DLD1 (cell line): ENCODE results near the gene MUSTN1.

Source experiments
- in situ Hi-C: cut with HindIII; loops from 2 replicates; pipeline ENCODE4 v1.10.0; 2017; ENCODE audit warnings: low sequenced_read_pairs

Gene MUSTN1

GRCh38 chr3:52854013-52854412, 19.2 kb upstream of the MUSTN1 start:
- in situ Hi-C loops: no loop called here

- in situ Hi-C loops: no loop called here
Observed at GRCh38 chr3:52852419-52852818, 17.6 kb upstream of the MUSTN1 start.

DNA sequence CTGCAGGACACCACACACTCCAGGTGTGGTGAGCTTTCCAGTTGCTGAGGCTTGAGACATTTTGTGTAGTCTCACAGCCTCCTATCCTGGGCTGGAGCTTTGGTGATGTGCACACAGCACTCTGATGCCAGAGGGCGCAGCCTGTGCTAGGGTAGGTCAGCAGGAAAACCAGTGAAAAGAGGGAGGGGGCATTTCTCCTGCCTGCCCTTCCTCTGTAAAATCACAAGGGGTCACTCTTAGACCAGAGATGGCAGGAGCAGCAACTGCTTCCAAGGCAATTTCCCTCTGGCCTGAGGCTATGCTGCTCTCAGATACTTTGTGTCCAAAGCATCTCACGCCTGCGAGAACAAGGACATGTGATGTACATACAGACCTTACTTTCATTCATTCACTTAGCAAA, 16.5 kb upstream of the MUSTN1 start:
- in situ Hi-C loops: no loop called here

- in situ Hi-C loops: no loop called here
Observed at GRCh38 chr3:52849656-52850055, 14.8 kb upstream of the MUSTN1 start.

GRCh38 chr3:52848617-52849016, 13.8 kb upstream of the MUSTN1 start:
- in situ Hi-C loops: no loop called here

DNA sequence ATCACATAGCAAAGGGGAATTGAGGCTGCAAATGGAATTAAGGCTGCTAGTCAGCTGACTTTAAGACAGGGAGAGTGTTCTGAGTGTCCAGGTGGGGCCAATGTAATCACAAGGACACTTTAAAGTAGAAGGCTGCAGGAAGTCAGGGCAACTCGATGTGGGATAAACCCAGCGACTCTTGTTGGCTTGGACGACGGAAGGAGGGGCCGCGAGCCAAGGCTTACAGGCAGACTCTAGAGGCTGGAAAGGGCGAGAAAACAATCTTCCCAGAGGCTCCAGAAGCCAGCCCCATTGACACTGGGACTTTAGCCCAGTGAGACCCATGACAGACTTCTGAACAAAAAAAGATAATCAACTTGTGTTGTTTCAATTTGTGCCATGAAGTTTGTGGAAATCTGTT, 12.9 kb upstream of the MUSTN1 start:
- in situ Hi-C loops: no loop called here

- in situ Hi-C loops: no loop called here
Observed at GRCh38 chr3:52847241-52847640, 12.4 kb upstream of the MUSTN1 start.

GRCh38 chr3:52846432-52846965, 11.7 kb upstream of the MUSTN1 start:
- in situ Hi-C loops: no loop called here

DNA sequence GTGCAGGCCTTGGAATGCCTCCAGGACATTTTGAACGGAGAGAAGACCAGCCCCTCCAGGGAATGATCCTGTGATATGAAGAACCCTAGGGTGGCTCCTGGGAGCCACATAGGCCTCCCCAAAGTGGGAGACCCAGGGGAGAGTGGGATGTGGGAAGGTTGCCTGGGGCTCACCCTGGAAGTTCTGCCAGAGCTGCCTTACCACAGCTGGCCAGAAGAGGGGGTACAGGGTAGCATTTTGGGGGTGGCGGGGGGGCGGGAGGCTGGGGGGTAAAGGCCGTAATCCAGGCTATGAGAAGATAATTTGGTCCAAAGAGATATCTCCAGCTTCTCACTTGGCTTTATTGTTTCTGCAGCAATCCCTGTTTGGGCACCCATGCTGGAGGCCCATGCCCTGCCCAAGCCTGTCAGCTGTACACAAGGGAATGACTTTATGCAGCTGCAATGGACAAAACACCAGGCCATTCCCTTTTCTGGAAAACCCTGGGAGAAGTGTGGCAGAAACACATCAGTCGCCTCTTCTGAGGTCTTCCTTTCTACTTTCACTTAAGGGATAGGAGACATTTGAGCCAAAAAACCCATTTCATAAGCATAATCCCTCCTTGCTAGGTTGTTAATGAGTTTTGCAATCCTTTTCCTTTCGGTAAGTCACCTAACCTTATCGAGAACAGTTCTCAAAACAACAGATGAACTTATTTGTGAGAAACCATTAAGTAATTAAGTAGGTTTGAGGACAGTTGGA, 11.0 kb upstream of the MUSTN1 start:
- in situ Hi-C loops: no loop called here

- in situ Hi-C loops: no loop called here
Observed at GRCh38 chr3:52845157-52845556, 10.3 kb upstream of the MUSTN1 start.

GRCh38 chr3:52844290-52844975, 9.6 kb upstream of the MUSTN1 start:
- in situ Hi-C loops: no loop called here

- in situ Hi-C loops: no loop called here
Observed at GRCh38 chr3:52843881-52844280, 9.1 kb upstream of the MUSTN1 start.

GRCh38 chr3:52843108-52843865, 8.5 kb upstream of the MUSTN1 start:
- in situ Hi-C loops: no loop called here

- in situ Hi-C loops: no loop called here
Observed at GRCh38 chr3:52842424-52842823, 7.6 kb upstream of the MUSTN1 start.

GRCh38 chr3:52841981-52842340, 7.1 kb upstream of the MUSTN1 start:
- in situ Hi-C loops: no loop called here

DNA sequence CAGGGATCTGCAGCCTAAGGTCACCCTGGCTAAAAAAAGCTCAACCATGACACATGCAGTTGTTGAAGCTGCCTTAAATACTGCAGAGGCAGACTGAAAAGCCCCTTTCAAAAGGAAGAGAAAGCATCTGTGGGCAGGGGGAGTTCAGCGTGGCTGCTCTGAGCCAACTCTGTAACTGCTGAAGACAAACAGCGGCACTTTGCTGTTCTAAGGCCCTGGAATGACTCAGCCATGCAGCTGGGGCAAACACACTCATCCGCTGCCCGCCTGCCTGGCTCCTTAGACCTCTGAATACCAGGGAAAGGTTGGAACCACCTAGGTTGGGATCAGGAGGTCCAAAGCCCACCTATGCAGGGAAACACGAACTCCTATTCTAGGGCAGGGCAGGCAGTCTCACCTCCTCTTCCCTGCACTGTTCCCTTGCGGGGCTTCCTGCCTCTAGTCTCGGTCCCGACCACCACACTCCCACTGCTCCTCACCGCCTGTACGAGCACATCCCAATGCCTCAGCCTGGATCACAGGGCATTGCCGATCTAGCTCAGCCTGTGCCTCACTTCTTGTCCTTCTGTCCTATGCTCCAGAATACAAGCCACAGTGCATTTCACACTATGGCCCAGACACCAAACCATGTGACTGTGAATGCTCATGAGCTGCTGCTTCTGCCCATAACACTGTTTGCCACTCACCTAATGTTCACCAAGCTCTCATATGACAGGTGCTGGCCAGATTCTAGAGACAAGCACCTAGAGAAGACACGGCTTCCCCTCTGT, 6.6 kb upstream of the MUSTN1 start:
- in situ Hi-C loops: no loop called here

- in situ Hi-C loops: loop anchor here (5.0 kb wide), 1 partner anchor 87 kb away; no protein-coding TSS in a partner anchor
Observed at GRCh38 chr3:52839892-52840545, 5.2 kb upstream of the MUSTN1 start.

DNA sequence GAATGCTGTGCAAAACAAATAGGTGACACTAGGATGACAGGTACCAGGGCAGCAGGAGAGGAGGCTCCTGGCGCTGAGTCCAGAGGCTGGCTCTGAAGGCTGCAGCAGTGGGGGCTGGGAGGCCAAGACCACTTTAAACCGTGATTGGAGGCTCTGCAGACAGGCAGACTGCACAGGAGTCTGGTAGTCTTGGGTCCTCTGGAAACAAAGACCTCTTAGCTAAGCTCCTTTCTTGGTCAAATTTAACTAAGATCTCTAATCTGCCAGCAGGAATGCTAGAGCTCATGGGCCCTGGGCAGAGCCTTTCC, 4.4 kb upstream of the MUSTN1 start:
- in situ Hi-C loops: loop anchor here (5.0 kb wide), 1 partner anchor 88 kb away; no protein-coding TSS in a partner anchor

DNA sequence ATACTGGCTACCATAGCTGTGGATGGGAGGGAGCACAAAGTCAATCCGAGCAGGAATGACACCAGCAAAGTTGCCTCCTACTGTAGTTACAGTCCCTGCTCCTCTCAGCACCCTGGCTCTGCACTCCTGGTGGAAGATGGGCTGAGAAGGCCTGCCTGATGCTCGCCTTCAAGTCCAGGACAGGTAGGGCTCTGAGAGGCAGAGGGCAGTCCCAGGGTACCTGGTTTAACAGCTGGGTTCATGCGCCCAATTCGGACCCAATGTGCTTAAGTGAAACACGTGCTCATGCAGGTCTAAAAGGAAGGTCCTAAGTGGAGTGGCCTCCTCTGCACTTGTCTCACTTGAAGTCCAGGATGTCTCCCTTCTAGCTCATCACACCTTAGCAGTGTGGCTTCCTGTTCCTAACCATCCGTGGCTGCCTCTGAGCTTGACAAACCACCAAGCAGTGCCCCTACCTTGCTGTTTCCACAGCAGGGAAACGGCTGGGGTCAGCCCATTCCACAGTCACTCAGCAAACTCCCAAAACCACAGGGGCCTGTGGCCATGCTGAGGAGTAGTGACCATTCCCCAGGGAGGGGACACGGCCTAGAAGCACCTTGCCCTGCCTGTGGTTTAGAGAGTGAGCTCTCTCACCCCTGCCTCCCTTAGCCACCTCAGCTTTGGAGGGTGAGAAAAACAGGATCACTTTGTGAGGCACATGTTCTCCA, 3.9 kb upstream of the MUSTN1 start:
- in situ Hi-C loops: loop anchor here (5.0 kb wide), 1 partner anchor 89 kb away; no protein-coding TSS in a partner anchor

- in situ Hi-C loops: loop anchor here (5.0 kb wide), 1 partner anchor 90 kb away; no protein-coding TSS in a partner anchor
Observed at GRCh38 chr3:52836986-52837385, 2.2 kb upstream of the MUSTN1 start.
